ENCODE results near the gene PRR15L. TPM values are rescaled to one million over a fixed set of nuclear protein-coding genes. Genes with fewer than 3 reads are reported as not detected.

Gene PRR15L
- total and polyA plus RNA-seq, 2 experiments from 2014 or later: 0.57 TPM; not detected in 1

- no peak for TF ChIP-seq REST (IDR thresholded peaks at IDR 0.05; ENCODE audit: unreplicated experiment)
- TF ChIP-seq JUNB (IDR thresholded peaks at IDR 0.05; ENCODE audit: unreplicated experiment): no peak
Observed at GRCh38 chr17:47934856-47935255, 22.8 kb downstream of the PRR15L start (continued).

DNA sequence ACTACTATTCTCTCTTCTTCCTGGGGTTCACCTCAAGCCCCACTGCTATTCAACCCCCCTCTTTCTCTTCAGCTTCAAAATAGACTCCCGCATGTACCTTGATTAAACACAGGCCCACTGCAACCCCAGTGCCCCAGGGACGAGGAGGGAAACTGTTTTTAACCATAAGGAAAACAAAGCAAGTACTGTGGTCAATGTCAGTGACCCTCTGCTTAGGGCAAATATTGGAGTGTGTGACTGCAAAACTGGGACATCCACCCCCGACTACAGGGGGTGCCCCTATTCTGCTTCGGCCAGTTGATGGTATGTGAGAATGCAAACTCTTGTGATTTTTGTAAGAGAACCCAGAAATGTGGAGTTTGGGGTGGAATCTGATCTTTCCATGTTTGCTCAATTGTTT is 25.8 kb downstream of the PRR15L start:
- H3K79me2 ChIP-seq (replicated peaks; ENCODE audit: insufficient read depth): no peaks in the 10 kb centered on the region
- no peaks in the 10 kb centered on the region; the same call in 1 of the 2 replicates for H4K20me1 ChIP-seq (replicated peaks; ENCODE audit: insufficient read depth)
- no peaks in the 10 kb centered on the region for H3K4me1 ChIP-seq (ENCODE audit: insufficient read depth)
- no peak overlapping the region for H3K4me2 ChIP-seq
- Mint-ChIP-seq H3K9me3 (no peaks in the 10 kb centered on the region), H3K36me3 (ENCODE audit: low read depth) (peaks cover 3% of the 10 kb centered on the region), H3K27ac (no peak overlapping the region), H3K27me3 (ENCODE audit: insufficient read depth, low read depth, poor library complexity) (peaks cover 7% of the 10 kb centered on the region), H3K4me1 (no peaks in the 10 kb centered on the region), H3K4me3 (no peak overlapping the region)
- TF ChIP-seq, protein P1, sequence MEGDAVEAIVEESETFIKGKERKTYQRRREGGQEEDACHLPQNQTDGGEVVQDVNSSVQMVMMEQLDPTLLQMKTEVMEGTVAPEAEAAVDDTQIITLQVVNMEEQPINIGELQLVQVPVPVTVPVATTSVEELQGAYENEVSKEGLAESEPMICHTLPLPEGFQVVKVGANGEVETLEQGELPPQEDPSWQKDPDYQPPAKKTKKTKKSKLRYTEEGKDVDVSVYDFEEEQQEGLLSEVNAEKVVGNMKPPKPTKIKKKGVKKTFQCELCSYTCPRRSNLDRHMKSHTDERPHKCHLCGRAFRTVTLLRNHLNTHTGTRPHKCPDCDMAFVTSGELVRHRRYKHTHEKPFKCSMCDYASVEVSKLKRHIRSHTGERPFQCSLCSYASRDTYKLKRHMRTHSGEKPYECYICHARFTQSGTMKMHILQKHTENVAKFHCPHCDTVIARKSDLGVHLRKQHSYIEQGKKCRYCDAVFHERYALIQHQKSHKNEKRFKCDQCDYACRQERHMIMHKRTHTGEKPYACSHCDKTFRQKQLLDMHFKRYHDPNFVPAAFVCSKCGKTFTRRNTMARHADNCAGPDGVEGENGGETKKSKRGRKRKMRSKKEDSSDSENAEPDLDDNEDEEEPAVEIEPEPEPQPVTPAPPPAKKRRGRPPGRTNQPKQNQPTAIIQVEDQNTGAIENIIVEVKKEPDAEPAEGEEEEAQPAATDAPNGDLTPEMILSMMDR (conservative IDR thresholded peaks at IDR 0.05; ENCODE audit: low read depth in 2 of 2): no peak
- ATAC-seq: no peak
- H3K27ac ChIP-seq (ENCODE audit: low read depth): no peak overlapping the region
- no peaks in the 10 kb centered on the region; the same call in 1 of the 2 replicates for H3K36me3 ChIP-seq (ENCODE audit: insufficient read depth)
- no peak overlapping the region for H3K4me3 ChIP-seq
- H2AFZ ChIP-seq: no peak overlapping the region
- H3F3A ChIP-seq (replicated peaks; ENCODE audit: low read depth): no peaks in the 10 kb centered on the region
- no peaks in the 10 kb centered on the region for H3K9me2 ChIP-seq (ENCODE audit: insufficient read depth)
- no peaks in the 10 kb centered on the region for H3K27me3 ChIP-seq (ENCODE audit: insufficient read depth)
- no peak for DNase-seq (ENCODE audit: low spot score)

GRCh38 chr17:47929218-47930000 is 28.3 kb downstream of the PRR15L start:
- Histone ChIP-seq H3K4me3 (no peak overlapping the region), H4K20me1 (replicated peaks; ENCODE audit: insufficient read depth) (no peaks in the 10 kb centered on the region; the same call in 1 of the 2 replicates), H3K4me2 (no peak overlapping the region), H3K27ac (ENCODE audit: low read depth) (no peak overlapping the region), H3K9me2 (ENCODE audit: insufficient read depth) (no peaks in the 10 kb centered on the region), H3K79me2 (replicated peaks; ENCODE audit: insufficient read depth) (no peaks in the 10 kb centered on the region), H3K27me3 (ENCODE audit: insufficient read depth) (no peaks in the 10 kb centered on the region), H3K4me1 (ENCODE audit: insufficient read depth) (no peaks in the 10 kb centered on the region), H2AFZ (no peak overlapping the region), H3K36me3 (ENCODE audit: insufficient read depth) (no peaks in the 10 kb centered on the region; the same call in 1 of the 2 replicates), H3F3A (replicated peaks; ENCODE audit: low read depth) (no peaks in the 10 kb centered on the region)
- Mint-ChIP-seq H3K36me3 (ENCODE audit: low read depth) (peaks cover 13% of the 10 kb centered on the region), H3K4me1 (no peaks in the 10 kb centered on the region), H3K9me3 (no peaks in the 10 kb centered on the region), H3K4me3 (no peak overlapping the region), H3K27me3 (ENCODE audit: insufficient read depth, low read depth, poor library complexity) (peaks cover 7% of the 10 kb centered on the region), H3K27ac (no peak overlapping the region)
- DNase-seq (ENCODE audit: low spot score) (no peak), ATAC-seq (no peak)
- TF ChIP-seq REST (IDR thresholded peaks at IDR 0.05; ENCODE audit: unreplicated experiment): no peak
- TF ChIP-seq ETS1 (IDR thresholded peaks at IDR 0.05): no peak
